ENCODE measurements around the gene NUDT13. TPM values are rescaled to one million over a fixed set of nuclear protein-coding genes. Genes with fewer than 3 reads are reported as not detected.

The NUDT13 gene
- total RNA-seq (1 to 10 TPM; 3.0 to 5.6 TPM), polyA plus RNA-seq (ENCODE audit: insufficient read depth, low read depth, low replicate concordance) (5.9 TPM)
- long read RNA-seq, donor 1, result 0 reads
- long read RNA-seq, donor 2, partial matches to known transcripts, result 7 of 20 reads
- long read RNA-seq, donor 2, other reads (novel, unspliced or antisense), result 13 of 20 reads

GRCh38 chr10:73110345-73110849, at the start of gene NUDT13:
NUDT13 (plus strand) TSS chr10:73110455; CDS start chr10:73114366, 3,911 bp downstream.
- Histone ChIP-seq H3K27ac (peak within 1 kb of the TSS; percentile 71 to 79), H3K4me3 (peak within 1 kb of the TSS; percentile 36 to 53), H3K27me3 (no peaks in the 10 kb centered on the region), H3K4me1 (no peaks in the 10 kb centered on the region), H3K9me3 (no peaks in the 10 kb centered on the region), H3K36me3 (ENCODE audit: low read depth, missing control alignments) (peaks cover 3% of the 10 kb centered on the region)
- TF ChIP-seq CTCF (IDR thresholded peaks at IDR 0.05) (no peak), POLR2A (IDR thresholded peaks at IDR 0.05) (no peak)
- intact Hi-C loops (cut with DNase I; ENCODE audit: low total_unique reads), result no loop called here
- DNase-seq, result peak; percentile 89
- 5 to 6% methylated on average over 5 of the region's 5 CpGs for WGBS, 2 donors

GRCh38 chr10:73060738-73061635, 49.3 kb upstream of the NUDT13 start:
- DNase-seq, result no peak
- no peaks in the 10 kb centered on the region for H3K9me3 ChIP-seq
- TF ChIP-seq CTCF (IDR thresholded peaks at IDR 0.05) (peak in 1 of 3 experiments; percentile 28), POLR2A (IDR thresholded peaks at IDR 0.05) (no peak)
- intact Hi-C loops (cut with DNase I; ENCODE audit: low total_unique reads), result no loop called here
- WGBS, 2 donors, result 50 to 53% methylated on average over 5 of the region's 5 CpGs
- no peaks in the 10 kb centered on the region for H3K27me3 ChIP-seq
- H3K4me1 ChIP-seq, result no peaks in the 10 kb centered on the region
- H3K4me3 ChIP-seq, result no peak overlapping the region
- no peaks in the 10 kb centered on the region for H3K36me3 ChIP-seq (ENCODE audit: low read depth, missing control alignments)
- H3K27ac ChIP-seq, result no peak overlapping the region

- intact Hi-C loops (cut with DNase I; ENCODE audit: low total_unique reads), result no loop called here
- Histone ChIP-seq H3K4me3 (no peak overlapping the region), H3K9me3 (no peaks in the 10 kb centered on the region), H3K36me3 (ENCODE audit: low read depth, missing control alignments) (no peaks in the 10 kb centered on the region), H3K27me3 (no peaks in the 10 kb centered on the region), H3K4me1 (no peaks in the 10 kb centered on the region), H3K27ac (no peak overlapping the region)
- no peak for TF ChIP-seq CTCF (IDR thresholded peaks at IDR 0.05)
- no peak for TF ChIP-seq POLR2A (IDR thresholded peaks at IDR 0.05)
- no peak for DNase-seq
- WGBS, 2 donors, result 62 to 74% methylated on average over 1 of the region's 1 CpG
Measured at GRCh38 chr10:73061743-73062142, 48.5 kb upstream of the NUDT13 start.

- intact Hi-C loops (cut with DNase I; ENCODE audit: low total_unique reads), result no loop called here
- Histone ChIP-seq H3K27ac (no peak overlapping the region), H3K9me3 (no peaks in the 10 kb centered on the region), H3K36me3 (ENCODE audit: low read depth, missing control alignments) (no peaks in the 10 kb centered on the region), H3K4me1 (no peaks in the 10 kb centered on the region), H3K4me3 (no peak overlapping the region), H3K27me3 (no peaks in the 10 kb centered on the region)
- no peak for DNase-seq
- TF ChIP-seq POLR2A (IDR thresholded peaks at IDR 0.05), result no peak
- TF ChIP-seq CTCF (IDR thresholded peaks at IDR 0.05), result no peak
- 75 to 85% methylated on average over 1 of the region's 1 CpG for WGBS, 2 donors
Measured at GRCh38 chr10:73065441-73065840, 44.8 kb upstream of the NUDT13 start.

All from testis (tissue), 5 donors.